DMS114 treated with DMSO at 0.1 percent for 48 hours (cell line): ENCODE results near the gene RHBG.
A peak's percentile ranks its signal among the peaks of the same experiment; 100 is the strongest.

ENCODE experiments used
- DNase-seq: peaks from one replicate; lab custom pipeline; 2025; ENCODE audit not compliant: unreplicated experiment; lab: John Stamatoyannopoulos, UW

The RHBG gene

GRCh38 chr1:156385534-156386031 is 16.6 kb downstream of the RHBG start:
- DNase-seq: peak; percentile 70

GRCh38 chr1:156386134-156386901 is 17.3 kb downstream of the RHBG start:
- no peak for DNase-seq

DNA sequence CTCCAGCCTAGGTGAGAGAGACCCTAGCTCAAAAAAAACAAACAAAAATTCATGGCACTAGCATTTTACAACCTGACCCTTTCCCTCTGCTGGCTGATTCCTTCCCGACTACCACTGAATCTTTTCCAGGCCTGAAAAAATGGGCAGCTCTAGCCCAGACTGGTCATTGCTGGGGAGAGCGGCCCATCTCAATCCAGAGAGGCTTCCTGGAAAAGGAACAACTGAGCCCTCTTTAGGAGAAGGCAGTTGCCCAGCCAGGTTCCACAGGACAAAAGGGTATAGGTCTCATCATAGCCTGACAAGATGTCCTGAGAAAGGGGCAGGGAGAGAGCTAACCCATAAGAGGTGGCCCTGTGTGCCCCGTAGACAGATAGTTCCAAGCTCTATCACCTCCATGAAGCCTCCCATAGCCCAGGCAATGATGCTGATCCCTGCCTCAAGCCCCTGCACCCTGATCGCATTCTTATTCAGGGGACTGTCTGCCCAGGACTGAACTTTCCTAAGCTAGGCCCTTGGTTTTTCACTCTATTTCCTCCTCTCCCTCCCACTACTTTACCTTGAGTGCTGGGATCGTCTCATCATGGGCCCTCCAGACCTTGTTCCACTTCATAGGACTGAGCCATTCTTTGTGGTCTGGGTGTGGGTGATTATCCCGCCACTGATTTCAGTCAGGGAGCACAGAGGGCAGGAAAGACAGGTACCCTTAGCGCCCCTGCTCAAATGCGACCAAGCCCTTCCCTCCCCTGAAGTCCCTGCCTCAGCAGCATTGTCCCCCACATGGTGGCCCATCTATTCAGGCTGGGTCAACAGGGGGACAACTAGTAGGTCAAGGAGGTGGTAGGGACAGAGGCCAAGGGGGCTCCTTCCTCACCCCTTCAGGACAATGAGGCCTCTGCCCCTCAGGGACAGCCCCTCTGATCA is 18.2 kb downstream of the RHBG start:
- DNase-seq: no peak

DNA sequence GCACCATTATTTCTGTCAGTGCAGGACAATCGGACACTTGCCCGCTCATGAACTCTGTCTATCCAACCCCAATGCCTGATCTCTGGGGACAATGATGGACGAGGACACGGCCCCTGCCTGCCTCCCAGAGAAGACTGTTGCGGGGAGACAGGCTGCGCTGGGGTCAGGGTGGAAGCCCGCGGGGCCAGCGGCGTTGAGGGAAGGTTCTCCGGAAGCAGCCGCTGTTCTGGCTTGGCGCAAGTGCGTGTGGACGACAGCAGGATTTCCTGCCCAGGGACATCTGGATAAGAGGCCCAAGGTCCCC is 18.8 kb downstream of the RHBG start:
- DNase-seq: no peak

- DNase-seq: no peak
Measured at GRCh38 chr1:156388174-156389137, 19.4 kb downstream of the RHBG start.

GRCh38 chr1:156389311-156389710 is 20.3 kb downstream of the RHBG start:
- DNase-seq: no peak

- no peak for DNase-seq
Measured at GRCh38 chr1:156390469-156391365, 21.7 kb downstream of the RHBG start.

DNA sequence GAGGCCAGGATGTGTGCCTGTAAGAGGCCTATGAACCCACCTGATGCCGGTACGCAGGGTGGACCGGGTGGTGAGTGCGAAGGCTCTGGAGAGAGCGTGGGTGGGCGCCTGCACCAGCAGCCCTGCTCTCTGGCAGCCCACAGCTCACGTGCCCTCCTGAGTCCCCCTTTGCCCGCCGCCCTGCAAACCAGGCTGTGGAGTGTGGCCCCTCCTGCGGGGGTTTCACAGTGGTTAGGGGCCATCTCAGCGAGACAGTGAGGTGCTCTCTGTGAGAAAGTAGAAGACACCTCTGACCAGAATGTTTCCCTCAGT is 22.3 kb downstream of the RHBG start:
- no peak for DNase-seq

- no peak for DNase-seq
Measured at GRCh38 chr1:156391701-156392100, 22.7 kb downstream of the RHBG start.

GRCh38 chr1:156392452-156392853 is 23.4 kb downstream of the RHBG start:
- DNase-seq: no peak

- no peak for DNase-seq
Measured at GRCh38 chr1:156393095-156393494, 24.1 kb downstream of the RHBG start.

- no peak for DNase-seq
Measured at GRCh38 chr1:156394082-156394481, 25.1 kb downstream of the RHBG start.

GRCh38 chr1:156394835-156395461 is 25.9 kb downstream of the RHBG start:
- no peak for DNase-seq

DNA sequence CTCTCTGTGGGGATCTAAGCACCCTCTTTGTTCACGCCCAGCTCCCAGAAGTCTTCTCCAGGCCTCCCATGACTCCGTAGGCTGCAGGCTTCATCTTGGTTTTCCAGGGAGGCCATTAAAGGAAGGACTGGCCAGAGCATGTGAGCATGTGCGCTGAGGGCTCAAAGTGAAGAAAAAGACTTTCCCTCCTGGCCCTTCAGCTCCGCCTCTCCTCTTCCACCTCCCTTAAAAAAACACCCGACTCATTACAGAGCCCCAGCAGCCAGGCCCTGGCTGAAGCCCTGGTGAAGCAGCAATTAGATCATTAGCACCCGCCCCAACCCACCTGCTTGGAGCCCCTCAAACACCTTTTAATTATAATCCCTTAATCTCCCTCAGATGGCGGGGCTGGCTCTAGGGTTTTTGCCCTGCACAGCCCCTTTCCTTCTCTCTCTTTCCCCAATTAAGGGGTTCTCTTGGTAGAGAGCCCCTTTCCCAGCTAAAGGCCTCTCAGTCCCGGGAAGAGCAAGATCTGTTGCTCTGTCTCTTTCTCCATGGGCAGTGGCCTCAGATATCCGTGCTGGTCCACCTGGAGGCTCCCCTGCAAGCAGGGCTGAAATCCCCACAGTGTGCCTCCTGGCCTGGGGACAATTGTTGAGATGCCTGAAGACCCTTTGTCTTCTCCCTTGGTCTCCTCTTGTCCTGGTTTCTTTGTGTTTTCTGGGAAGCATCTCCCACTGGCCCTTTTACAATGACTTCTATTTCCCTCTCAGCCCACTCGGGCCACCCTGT is 30.5 kb downstream of the RHBG start:
- no peak for DNase-seq

- no peak for DNase-seq
Measured at GRCh38 chr1:156400191-156400935, 31.4 kb downstream of the RHBG start.

DNA sequence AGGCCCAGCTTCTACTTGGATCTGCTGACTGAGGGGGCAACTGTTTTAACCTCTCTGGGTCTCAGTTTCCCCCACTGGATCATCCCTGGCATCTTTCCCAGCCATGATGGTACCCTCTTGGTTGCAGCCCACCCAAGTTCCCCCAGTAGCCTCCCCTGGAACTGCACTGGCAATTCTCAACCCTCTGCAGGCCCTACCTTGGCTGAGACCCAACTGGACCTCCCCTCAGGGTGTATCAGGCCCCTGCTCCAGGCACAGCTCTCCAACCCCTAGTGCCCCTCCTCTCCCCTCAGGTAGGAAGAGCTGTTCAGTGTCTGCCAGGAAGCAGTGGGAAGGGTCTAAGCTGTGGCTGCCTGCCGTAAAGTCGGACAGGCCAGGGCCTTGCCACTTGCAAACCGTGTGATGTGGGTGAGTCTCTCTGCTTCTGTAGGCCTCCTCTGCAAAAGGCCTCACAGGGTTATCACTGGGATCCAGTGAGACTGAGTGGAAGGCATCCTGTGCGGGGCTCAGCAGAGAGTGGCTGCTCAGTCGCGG is 32.1 kb downstream of the RHBG start:
- DNase-seq: no peak

DNA sequence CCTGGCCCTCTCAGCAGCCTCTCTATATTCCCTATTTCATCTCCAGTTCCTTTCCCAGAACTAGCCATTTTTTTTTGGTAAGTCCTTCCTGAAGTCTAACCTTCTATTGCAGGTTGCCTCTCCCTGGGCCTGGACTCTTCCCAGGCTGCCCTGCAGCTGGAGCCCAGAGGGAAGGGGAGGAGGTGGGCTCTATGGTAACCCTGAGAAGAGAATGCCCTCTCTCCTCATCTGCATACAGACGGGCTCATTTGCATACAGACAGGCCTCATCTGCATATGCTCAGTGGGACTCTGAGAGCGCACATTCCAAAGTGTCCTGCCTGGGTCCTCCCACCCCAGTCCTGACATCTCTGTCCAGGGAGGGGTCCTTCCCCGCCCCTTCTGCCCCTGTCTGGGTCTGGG is 32.7 kb downstream of the RHBG start:
- DNase-seq: no peak
